CD4-positive, CD25-positive, alpha-beta regulatory T cell (primary cell): ENCODE results near the gene PCDHA12. TPM values are rescaled to one million over a fixed set of nuclear protein-coding genes. Genes with fewer than 3 reads are reported as not detected.
"Not testable (repeated sequence)": the region's sequence is repeated elsewhere in the genome, so short reads cannot be mapped to it uniquely, and the experiment has no call there.

Experiments
- ATAC-seq, 2 donors: fragments of 150-1000 bp; cut with Tn5 transposase; one replicate each; pipeline ENCODE4 v1.10.0; 2021; ENCODE audit warnings: low read depth in 2 of 2, moderate number of reproducible peaks in 2 of 2, moderate library complexity in 1 of 2
- DNase-seq, 3 donors: peaks; one replicate each; pipeline versions ENCODE4 v3.0.0 to v3.0.0-alpha.2; 2012 to 2022; ENCODE audit warnings: mixed read lengths in 1 of 3
- H3K27ac ChIP-seq: one replicate; pipeline ENCODE4 v1.7.0; 2013; ENCODE audit warnings: mild to moderate bottlenecking, low read length; ENCODE audit not compliant: insufficient read depth, poor library complexity, severe bottlenecking
- H3K27me3 ChIP-seq: one replicate; pipeline ENCODE4 v1.7.0; 2013; ENCODE audit warnings: low read length; ENCODE audit not compliant: control insufficient read depth, insufficient read depth
- H3K36me3 ChIP-seq: one replicate; pipeline ENCODE4 v1.7.0; 2013; ENCODE audit warnings: mild to moderate bottlenecking, low read length, moderate library complexity; ENCODE audit not compliant: control insufficient read depth, insufficient read depth
- H3K4me1 ChIP-seq: 2 replicates; pipeline ENCODE4 v1.7.0; 2013; ENCODE audit warnings: mild to moderate bottlenecking, low read length; ENCODE audit not compliant: insufficient read depth, control insufficient read depth, poor library complexity, severe bottlenecking
- H3K4me3 ChIP-seq: one replicate; pipeline ENCODE4 v1.7.0; 2013; ENCODE audit warnings: low read depth, mild to moderate bottlenecking, low read length, moderate library complexity
- H3K9me3 ChIP-seq, 2 experiments: 1 replicate in 1 of 2; 2 replicates in 1 of 2; pipeline ENCODE4 v1.7.0; 2013; ENCODE audit warnings: low read length in 2 of 2, mild to moderate bottlenecking in 1 of 2, moderate library complexity in 1 of 2; ENCODE audit not compliant: control insufficient read depth in 2 of 2
- H3K27ac Mint-ChIP-seq, 3 donors: one replicate each; pipeline ENCODE4 v1.8.0; 2020 to 2022; ENCODE audit warnings: mild to moderate bottlenecking in 3 of 3, mixed read lengths in 3 of 3, moderate library complexity in 2 of 3
- H3K27me3 Mint-ChIP-seq: one replicate; pipeline ENCODE4 v1.8.0; 2022; ENCODE audit warnings: mild to moderate bottlenecking, mixed read lengths
- H3K36me3 Mint-ChIP-seq: one replicate; pipeline ENCODE4 v1.8.0; 2020; ENCODE audit warnings: mixed read lengths
- H3K4me1 Mint-ChIP-seq, 4 donors: one replicate each; pipeline ENCODE4 v1.8.0; 2020 to 2022; ENCODE audit warnings: mixed read lengths in 4 of 4, mild to moderate bottlenecking in 1 of 4
- H3K4me3 Mint-ChIP-seq, 4 donors: one replicate each; pipeline ENCODE4 v1.8.0; 2020 to 2022; ENCODE audit warnings: mild to moderate bottlenecking in 4 of 4, mixed read lengths in 4 of 4, moderate library complexity in 3 of 4
- H3K9me3 Mint-ChIP-seq, 7 donors: one replicate each; pipeline ENCODE4 v1.8.0; 2020 to 2022; ENCODE audit warnings: mixed read lengths in 7 of 7, mild to moderate bottlenecking in 3 of 7, moderate library complexity in 2 of 7
- polyA plus RNA-seq, 4 donors: library from polyadenylated mRNA; unstranded; fragments of 300-500 nt; fragmentation: Illumina TruSeq; gene quantifications; one replicate each; pipeline ENCODE4 v1.2.3, GENCODE V29; 2021
- total RNA-seq: library from RNA; stranded (reverse); gene quantifications from one replicate; pipeline ENCODE4 v1.2.3, GENCODE V29; 2022

The PCDHA12 gene
- total RNA-seq: not detected
- not detected for polyA plus RNA-seq

DNA sequence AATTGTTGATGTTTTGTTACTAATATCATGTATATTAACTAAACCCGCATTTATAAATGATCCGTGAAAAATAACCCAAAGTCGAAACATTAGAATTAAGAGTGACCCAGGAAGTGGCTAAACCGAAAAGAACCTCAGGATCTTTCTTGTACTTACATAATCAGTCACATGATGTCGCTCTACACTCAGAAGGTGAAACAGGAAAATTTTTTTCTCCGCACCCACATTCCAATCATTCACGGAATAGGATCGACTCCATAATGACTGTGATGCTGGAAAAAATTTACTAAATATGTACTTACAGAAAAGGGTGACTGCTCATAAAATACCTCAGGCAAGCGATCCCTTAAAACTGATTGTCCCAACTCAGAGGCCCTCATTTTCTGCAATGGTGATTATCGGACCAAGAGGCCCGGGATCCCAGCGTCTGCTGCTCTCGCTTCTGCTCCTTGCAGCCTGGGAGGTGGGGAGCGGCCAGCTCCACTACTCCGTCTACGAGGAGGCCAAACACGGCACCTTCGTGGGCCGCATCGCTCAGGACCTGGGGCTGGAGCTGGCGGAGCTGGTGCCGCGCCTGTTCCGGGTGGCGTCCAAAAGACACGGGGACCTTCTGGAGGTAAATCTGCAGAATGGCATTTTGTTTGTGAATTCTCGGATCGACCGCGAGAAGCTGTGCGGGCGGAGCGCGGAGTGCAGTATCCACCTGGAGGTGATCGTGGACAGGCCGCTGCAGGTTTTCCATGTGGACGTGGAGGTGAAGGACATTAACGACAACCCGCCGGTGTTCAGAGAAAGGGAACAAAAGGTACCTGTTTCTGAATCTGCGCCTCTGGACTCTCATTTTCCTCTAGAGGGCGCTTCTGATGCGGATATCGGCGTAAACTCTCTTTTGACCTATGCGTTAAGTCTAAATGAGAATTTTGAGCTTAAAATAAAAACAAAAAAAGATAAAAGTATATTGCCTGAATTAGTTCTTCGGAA lies at the start of gene PCDHA12:
Gene PCDHA12 (plus strand): TSS at position 224 of the 981 bp plus-strand sequence. CDS start 165 bp downstream, at position 389.
- H3K27me3 Mint-ChIP-seq: peaks cover 6% of the 10 kb centered on the region
- peaks cover 8 to 14% of the 10 kb centered on the region in 2 experiments for H3K9me3 ChIP-seq
- peaks cover 4 to 33% (median 12%) of the 10 kb centered on the region in 7 donors for H3K9me3 Mint-ChIP-seq
- DNase-seq (no peak), ATAC-seq (no peak)
- H3K27ac Mint-ChIP-seq: no peak within 1 kb of the TSS
- H3K4me1 ChIP-seq: no peaks in the 10 kb centered on the region
- no peak within 1 kb of the TSS for H3K4me3 ChIP-seq
- no peak within 1 kb of the TSS for H3K27ac ChIP-seq
- peaks cover 3% of the 10 kb centered on the region for H3K27me3 ChIP-seq
- H3K36me3 ChIP-seq: no peaks in the 10 kb centered on the region
- no peak within 1 kb of the TSS for H3K4me3 Mint-ChIP-seq
- no peaks in the 10 kb centered on the region for H3K4me1 Mint-ChIP-seq
- no peaks in the 10 kb centered on the region for H3K36me3 Mint-ChIP-seq

- no peak for ATAC-seq
- Histone ChIP-seq H3K27ac (no peak within 1 kb of the TSS), H3K27me3 (peaks cover 4% of the 10 kb centered on the region), H3K4me3 (no peak within 1 kb of the TSS), H3K4me1 (no peaks in the 10 kb centered on the region), H3K9me3 (peaks cover 11 to 30% of the 10 kb centered on the region in 2 experiments), H3K36me3 (no peaks in the 10 kb centered on the region)
- H3K4me3 Mint-ChIP-seq: no peak within 1 kb of the TSS
- H3K9me3 Mint-ChIP-seq: peaks cover 2 to 35% (median 4%) of the 10 kb centered on the region in 7 donors
- no peaks in the 10 kb centered on the region for H3K36me3 Mint-ChIP-seq
- no peaks in the 10 kb centered on the region for H3K4me1 Mint-ChIP-seq
- H3K27ac Mint-ChIP-seq: no peak within 1 kb of the TSS
- no peak for DNase-seq
- peaks cover 4% of the 10 kb centered on the region for H3K27me3 Mint-ChIP-seq
Measured at GRCh38 chr5:140827704-140828361, 47.3 kb upstream of the PCDHA12 start, which contains the start of gene PCDHA6. TSS of gene PCDHA6 (plus strand) at chr5:140827960. CDS start at chr5:140828092, 132 bp downstream.

- Mint-ChIP-seq H3K36me3 (no peaks in the 10 kb centered on the region), H3K27ac (no peak overlapping the region), H3K27me3 (peaks cover 9% of the 10 kb centered on the region), H3K4me1 (no peaks in the 10 kb centered on the region), H3K4me3 (no peak overlapping the region), H3K9me3 (peaks cover 2 to 37% (median 5%) of the 10 kb centered on the region in 7 donors)
- ATAC-seq (no peak), DNase-seq (no peak)
- Histone ChIP-seq H3K27ac (no peak overlapping the region), H3K27me3 (peaks cover 4% of the 10 kb centered on the region), H3K36me3 (no peaks in the 10 kb centered on the region), H3K9me3 (peaks cover 11 to 27% of the 10 kb centered on the region in 2 experiments), H3K4me3 (no peak overlapping the region), H3K4me1 (no peaks in the 10 kb centered on the region)
Measured at GRCh38 chr5:140828362-140828737, 46.8 kb upstream of the PCDHA12 start.

- not testable (repeated sequence) for H3K27me3 ChIP-seq, H3K36me3 Mint-ChIP-seq, H3K27ac ChIP-seq, ATAC-seq, H3K4me1 ChIP-seq, H3K4me3 Mint-ChIP-seq, H3K27ac Mint-ChIP-seq, H3K36me3 ChIP-seq, DNase-seq, H3K27me3 Mint-ChIP-seq, H3K4me1 Mint-ChIP-seq, H3K4me3 ChIP-seq
- H3K9me3 Mint-ChIP-seq: peaks cover 2 to 40% (median 6%) of the 10 kb centered on the region in 7 donors
- peaks cover 16 to 24% of the 10 kb centered on the region in 2 experiments for H3K9me3 ChIP-seq
Measured at GRCh38 chr5:140829511-140830501, 45.3 kb upstream of the PCDHA12 start.

- Mint-ChIP-seq H3K9me3 (peaks cover 1 to 28% (median 5%) of the 10 kb centered on the region in 7 donors), H3K36me3 (no peaks in the 10 kb centered on the region), H3K4me1 (no peaks in the 10 kb centered on the region), H3K27me3 (peaks cover 5% of the 10 kb centered on the region), H3K27ac (no peak within 1 kb of the TSS), H3K4me3 (no peak within 1 kb of the TSS)
- no peaks in the 10 kb centered on the region for H3K4me1 ChIP-seq
- ATAC-seq (no peak), DNase-seq (no peak)
- H3K27ac ChIP-seq: no peak within 1 kb of the TSS
- H3K9me3 ChIP-seq: peaks cover 12 to 22% of the 10 kb centered on the region in 2 experiments
- no peaks in the 10 kb centered on the region for H3K36me3 ChIP-seq
- H3K27me3 ChIP-seq: peaks cover 3% of the 10 kb centered on the region
- no peak within 1 kb of the TSS for H3K4me3 ChIP-seq
Measured at GRCh38 chr5:140833993-140834392, 41.1 kb upstream of the PCDHA12 start, which contains the start of gene PCDHA7. TSS of gene PCDHA7 (plus strand) at chr5:140834269. CDS start at chr5:140834384, 115 bp downstream.

DNA sequence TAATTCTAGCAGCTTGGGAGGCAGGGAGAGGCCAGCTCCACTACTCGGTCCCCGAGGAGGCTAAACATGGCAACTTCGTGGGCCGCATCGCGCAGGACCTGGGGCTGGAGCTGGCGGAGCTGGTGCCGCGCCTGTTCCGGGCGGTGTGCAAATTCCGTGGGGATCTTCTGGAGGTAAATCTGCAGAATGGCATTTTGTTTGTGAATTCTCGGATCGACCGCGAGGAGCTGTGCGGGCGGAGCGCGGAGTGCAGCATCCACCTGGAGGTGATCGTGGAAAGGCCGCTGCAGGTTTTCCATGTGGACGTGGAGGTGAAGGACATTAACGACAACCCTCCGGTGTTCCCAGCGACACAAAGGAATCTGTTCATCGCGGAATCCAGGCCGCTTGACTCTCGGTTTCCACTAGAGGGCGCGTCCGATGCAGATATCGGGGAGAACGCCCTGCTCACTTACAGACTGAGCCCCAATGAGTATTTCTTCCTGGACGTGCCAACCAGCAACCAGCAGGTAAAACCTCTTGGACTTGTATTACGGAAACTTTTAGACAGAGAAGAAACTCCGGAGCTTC lies 40.6 kb upstream of the PCDHA12 start:
- H3K4me1 Mint-ChIP-seq, H3K4me3 Mint-ChIP-seq, H3K27ac ChIP-seq, H3K4me1 ChIP-seq, H3K27me3 Mint-ChIP-seq, H3K36me3 Mint-ChIP-seq, H3K27me3 ChIP-seq, H3K36me3 ChIP-seq, DNase-seq, H3K4me3 ChIP-seq, ATAC-seq, H3K27ac Mint-ChIP-seq: not testable (repeated sequence)
- H3K9me3 Mint-ChIP-seq: peaks cover 1 to 27% (median 5%) of the 10 kb centered on the region in 7 donors
- H3K9me3 ChIP-seq: peaks cover 12 to 22% of the 10 kb centered on the region in 2 experiments
